ENCODE data around the gene FAM131A. TPM values are rescaled to one million over a fixed set of nuclear protein-coding genes. Genes with fewer than 3 reads are reported as not detected.
A peak's percentile ranks its signal among the peaks of the same experiment; 100 is the strongest.

Gene FAM131A
- total RNA-seq, 1 donor from 2014 or later: 17.0 TPM

GRCh38 chr3:184314363-184314699, 23.1 kb upstream of the FAM131A start, which contains the start of gene EIF4G1:
Gene EIF4G1 (plus strand): TSS chr3:184314606. CDS start chr3:184315797, 1,191 bp downstream.
- ATAC-seq (peak; percentile 91 to 94), DNase-seq (peak; percentile 97)
- peaks cover 24% of the 10 kb centered on the region for H3K36me3 ChIP-seq
- H3K4me3 ChIP-seq: peak within 1 kb of the TSS; percentile 94
- intact Hi-C loops (cut with DNase I): no loop called here
- TF ChIP-seq CTCF (IDR thresholded peaks at IDR 0.05): no peak
- no peaks in the 10 kb centered on the region for H3K9me3 ChIP-seq
- peaks cover 37% of the 10 kb centered on the region for H3K4me1 ChIP-seq
- H3K27me3 ChIP-seq (ENCODE audit: low read depth): no peaks in the 10 kb centered on the region
- H3K27ac ChIP-seq: peak within 1 kb of the TSS; percentile 95

- peak; percentile 80 to 87 for ATAC-seq
- peaks cover 22% of the 10 kb centered on the region for H3K36me3 ChIP-seq
- H3K4me1 ChIP-seq: peaks cover 43% of the 10 kb centered on the region
- DNase-seq: peak; percentile 87
- peak overlapping the region; percentile 94 for H3K4me3 ChIP-seq
- no peak for TF ChIP-seq CTCF (IDR thresholded peaks at IDR 0.05)
- no peaks in the 10 kb centered on the region for H3K9me3 ChIP-seq
- intact Hi-C loops (cut with DNase I): no loop called here
- H3K27ac ChIP-seq: peak overlapping the region; percentile 95
- H3K27me3 ChIP-seq (ENCODE audit: low read depth): no peaks in the 10 kb centered on the region
Measured at GRCh38 chr3:184314700-184315542, 22.5 kb upstream of the FAM131A start.

- intact Hi-C loops (cut with DNase I): no loop called here
- TF ChIP-seq CTCF (IDR thresholded peaks at IDR 0.05): no peak
- DNase-seq (no peak), ATAC-seq (no peak)
- H3K27me3 ChIP-seq (ENCODE audit: low read depth): no peaks in the 10 kb centered on the region
- H3K4me1 ChIP-seq: peaks cover 47% of the 10 kb centered on the region
- no peaks in the 10 kb centered on the region for H3K9me3 ChIP-seq
- H3K36me3 ChIP-seq: peaks cover 22% of the 10 kb centered on the region
- H3K27ac ChIP-seq: peak overlapping the region; percentile 95
- peak overlapping the region; percentile 94 for H3K4me3 ChIP-seq
Measured at GRCh38 chr3:184315543-184315867, 21.9 kb upstream of the FAM131A start.

- H3K4me1 ChIP-seq: peaks cover 53% of the 10 kb centered on the region
- H3K4me3 ChIP-seq: peak overlapping the region; percentile 94
- H3K27me3 ChIP-seq (ENCODE audit: low read depth): no peaks in the 10 kb centered on the region
- DNase-seq (no peak), ATAC-seq (no peak)
- H3K27ac ChIP-seq: peak overlapping the region; percentile 95
- peaks cover 27% of the 10 kb centered on the region for H3K36me3 ChIP-seq
- no peak for TF ChIP-seq CTCF (IDR thresholded peaks at IDR 0.05)
- intact Hi-C loops (cut with DNase I): no loop called here
- H3K9me3 ChIP-seq: no peaks in the 10 kb centered on the region
Measured at GRCh38 chr3:184315871-184316661, 21.3 kb upstream of the FAM131A start.

GRCh38 chr3:184316792-184317191, 20.6 kb upstream of the FAM131A start:
- Histone ChIP-seq H3K27ac (no peak overlapping the region), H3K9me3 (no peaks in the 10 kb centered on the region), H3K36me3 (peaks cover 34% of the 10 kb centered on the region), H3K27me3 (ENCODE audit: low read depth) (no peaks in the 10 kb centered on the region), H3K4me3 (peak overlapping the region; percentile 94), H3K4me1 (peaks cover 60% of the 10 kb centered on the region)
- no peak for DNase-seq
- no peak for ATAC-seq
- intact Hi-C loops (cut with DNase I): no loop called here
- TF ChIP-seq CTCF (IDR thresholded peaks at IDR 0.05): no peak
